Testis (tissue), 2 donors: ENCODE measurements around the gene RASSF8.

ENCODE experiments used
- POLR2A ChIP-seq: fragments of 450-650 bp; IDR thresholded peaks from one replicate; pipeline ENCODE4 v1.6.1; 2017; ENCODE audit warnings: antibody characterized with exemption, mild to moderate bottlenecking, moderate library complexity
- TF ChIP-seq, protein P1 (sequence below), 3 experiments: fragments of 450-650 bp in 2 of 3; fragments of 200-600 bp in 1 of 3; sonication (generic) in 1 of 3; IDR thresholded peaks; one replicate each; pipeline ENCODE4 v1.5.1; 2016 to 2019; ENCODE audit warnings: antibody characterized with exemption in 3 of 3, mild to moderate bottlenecking in 2 of 3, moderate library complexity in 1 of 3

DNA sequence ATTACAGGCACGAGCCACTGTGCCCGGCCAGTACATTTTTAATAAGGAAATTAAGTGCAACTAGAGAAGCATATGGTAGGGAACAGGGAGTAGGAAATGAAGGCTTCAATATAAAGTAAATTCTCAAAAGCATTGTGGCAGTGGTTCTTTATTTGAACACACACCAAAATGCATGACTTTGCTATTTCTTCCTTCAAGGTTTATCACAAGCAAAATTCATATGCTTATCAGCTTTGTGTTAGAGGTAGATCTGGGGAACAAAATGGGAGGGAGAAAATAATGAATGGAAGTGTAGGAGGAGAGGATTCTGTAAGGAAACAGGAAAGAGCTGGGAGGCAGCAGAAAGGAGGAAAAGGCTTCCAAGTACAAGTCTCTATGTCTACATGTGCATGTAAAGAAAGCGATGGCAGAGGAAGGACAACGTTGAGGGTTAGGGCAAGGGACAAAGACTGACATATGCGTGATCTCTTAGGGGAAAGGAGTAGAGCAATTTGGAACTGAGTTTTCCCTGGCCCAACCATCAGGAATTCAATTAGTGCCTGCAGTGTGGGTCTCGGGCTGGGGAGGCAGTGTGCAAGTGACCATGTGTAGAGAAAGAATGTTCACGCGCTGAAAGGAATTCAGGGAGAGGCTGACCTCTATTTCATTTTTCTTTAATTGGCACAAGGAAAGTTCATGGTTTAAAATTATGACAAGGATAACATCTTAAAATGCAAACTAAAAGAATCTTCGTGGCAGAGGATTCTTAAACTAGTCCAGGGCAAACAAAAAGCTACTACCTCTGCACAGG lies 22.9 kb upstream of the RASSF8 start:
- TF ChIP-seq, protein P1, sequence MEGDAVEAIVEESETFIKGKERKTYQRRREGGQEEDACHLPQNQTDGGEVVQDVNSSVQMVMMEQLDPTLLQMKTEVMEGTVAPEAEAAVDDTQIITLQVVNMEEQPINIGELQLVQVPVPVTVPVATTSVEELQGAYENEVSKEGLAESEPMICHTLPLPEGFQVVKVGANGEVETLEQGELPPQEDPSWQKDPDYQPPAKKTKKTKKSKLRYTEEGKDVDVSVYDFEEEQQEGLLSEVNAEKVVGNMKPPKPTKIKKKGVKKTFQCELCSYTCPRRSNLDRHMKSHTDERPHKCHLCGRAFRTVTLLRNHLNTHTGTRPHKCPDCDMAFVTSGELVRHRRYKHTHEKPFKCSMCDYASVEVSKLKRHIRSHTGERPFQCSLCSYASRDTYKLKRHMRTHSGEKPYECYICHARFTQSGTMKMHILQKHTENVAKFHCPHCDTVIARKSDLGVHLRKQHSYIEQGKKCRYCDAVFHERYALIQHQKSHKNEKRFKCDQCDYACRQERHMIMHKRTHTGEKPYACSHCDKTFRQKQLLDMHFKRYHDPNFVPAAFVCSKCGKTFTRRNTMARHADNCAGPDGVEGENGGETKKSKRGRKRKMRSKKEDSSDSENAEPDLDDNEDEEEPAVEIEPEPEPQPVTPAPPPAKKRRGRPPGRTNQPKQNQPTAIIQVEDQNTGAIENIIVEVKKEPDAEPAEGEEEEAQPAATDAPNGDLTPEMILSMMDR (IDR thresholded peaks at IDR 0.05): no peak
- no peak for TF ChIP-seq POLR2A
